Endodermal cell (in vitro differentiated cells): Measurements from ENCODE around the gene POLE2. TPM values are rescaled to one million over a fixed set of nuclear protein-coding genes. Genes with fewer than 3 reads are reported as not detected.
"Not testable (repeated sequence)": the region's sequence is repeated elsewhere in the genome, so short reads cannot be mapped to it uniquely, and the experiment has no call there.

Experiments used
- DNase-seq: peaks from one replicate; pipeline ENCODE4 v3.0.0-alpha.2; 2017
- H3K27ac ChIP-seq: 2 replicates; pipeline ENCODE4 v1.5.1; 2013; ENCODE audit warnings: mild to moderate bottlenecking, low read depth, low read length, moderate library complexity
- H3K27me3 ChIP-seq: 2 replicates; pipeline ENCODE4 v1.6.1; 2013; ENCODE audit warnings: mild to moderate bottlenecking, low read length, moderate library complexity; ENCODE audit not compliant: insufficient read depth, control insufficient read depth, poor library complexity, severe bottlenecking
- H3K36me3 ChIP-seq: 2 replicates; pipeline ENCODE4 v1.7.0; 2013; ENCODE audit warnings: mild to moderate bottlenecking, low read length, moderate library complexity; ENCODE audit not compliant: control insufficient read depth, insufficient read depth
- H3K4me1 ChIP-seq: one replicate; pipeline ENCODE4 v1.7.0; 2013; ENCODE audit warnings: low read length; ENCODE audit not compliant: control insufficient read depth, insufficient read depth
- H3K4me3 ChIP-seq: 2 replicates; pipeline ENCODE4 v1.5.1; 2013; ENCODE audit warnings: mild to moderate bottlenecking, low read length, moderate library complexity
- H3K9ac ChIP-seq: 2 replicates; pipeline ENCODE4 v1.6.1; 2013; ENCODE audit warnings: mild to moderate bottlenecking, low read length, moderate library complexity; ENCODE audit not compliant: poor library complexity, severe bottlenecking; ENCODE audit errors: extremely low read depth
- H3K9me3 ChIP-seq: 2 replicates; pipeline ENCODE4 v1.6.1; 2013; ENCODE audit warnings: mild to moderate bottlenecking, low read length, moderate library complexity; ENCODE audit not compliant: control insufficient read depth
- H3K27ac Mint-ChIP-seq: 2 replicates; pipeline ENCODE4 v1.8.0; 2020; ENCODE audit warnings: mixed read lengths
- H3K27me3 Mint-ChIP-seq: 2 replicates; pipeline ENCODE4 v1.8.0; 2021; ENCODE audit warnings: mild to moderate bottlenecking, mixed read lengths; ENCODE audit not compliant: insufficient read depth
- H3K36me3 Mint-ChIP-seq: 2 replicates; pipeline ENCODE4 v1.8.0; 2020; ENCODE audit warnings: low read depth, mixed read lengths
- H3K4me1 Mint-ChIP-seq: 2 replicates; pipeline ENCODE4 v1.8.0; 2020; ENCODE audit warnings: mixed read lengths
- H3K4me3 Mint-ChIP-seq: 2 replicates; pipeline ENCODE4 v1.8.0; 2020; ENCODE audit warnings: mild to moderate bottlenecking, moderate library complexity, mixed read lengths
- H3K9me3 Mint-ChIP-seq: 2 replicates; pipeline ENCODE4 v1.8.0; 2020; ENCODE audit warnings: mild to moderate bottlenecking, mixed read lengths
- CTCF ChIP-seq: fragments of 200-600 bp; sonication (generic); conservative IDR thresholded peaks from 2 replicates; pipeline ENCODE4 v1.5.0; 2021; ENCODE audit warnings: antibody characterized with exemption, mild to moderate bottlenecking
- WGBS, 2 experiments: methylation state at CpG; one replicate each; pipeline versions ENCODE4 v1.1.5 to v1.1.7; 2013; ENCODE audit warnings: missing lambda C conversion rate in 2 of 2, mixed read lengths in 1 of 2; ENCODE audit not compliant: insufficient coverage in 1 of 2, insufficient read length in 1 of 2; 5-methylcytosine and 5-hydroxymethylcytosine counted together
- total RNA-seq, 2 donors: library from RNA; stranded (reverse); fragmentation: NEBNext Ultra II Directional in 1 of 2; extraction: Animal tissue kit (Norgen Biotek cat#: 25700) in 1 of 2; gene quantifications; 2 replicates in 1 of 2; 3 replicates in 1 of 2; pipeline ENCODE4 v1.2.1, GENCODE V29; 2021

The POLE2 gene
- total RNA-seq, 2 donors from 2014 or later: 25.5 to 33.6 TPM

- TF ChIP-seq CTCF: no peak
Observed at GRCh38 chr14:49673586-49673985, 14.4 kb downstream of the POLE2 start.

GRCh38 chr14:49670475-49670874 lies 17.5 kb downstream of the POLE2 start:
- Mint-ChIP-seq H3K27me3 (no peaks in the 10 kb centered on the region), H3K27ac (no peak overlapping the region), H3K9me3 (no peaks in the 10 kb centered on the region), H3K4me3 (no peak overlapping the region), H3K4me1 (no peaks in the 10 kb centered on the region), H3K36me3 (peaks cover 56% of the 10 kb centered on the region)
- no peak overlapping the region for H3K4me3 ChIP-seq
- no peaks in the 10 kb centered on the region for H3K9me3 ChIP-seq
- no peak overlapping the region for H3K27ac ChIP-seq
- H3K4me1 ChIP-seq: no peaks in the 10 kb centered on the region
- DNase-seq: no peak
- no peak overlapping the region for H3K9ac ChIP-seq
- H3K36me3 ChIP-seq: peaks cover 37% of the 10 kb centered on the region
- no peaks in the 10 kb centered on the region for H3K27me3 ChIP-seq
- no peak for TF ChIP-seq CTCF

More at GRCh38 chr14:49673586-49673985, 14.4 kb downstream of the POLE2 start:
- H3K4me1 Mint-ChIP-seq: no peaks in the 10 kb centered on the region
- no peak for DNase-seq
- H3K4me3 Mint-ChIP-seq: no peak overlapping the region
- no peaks in the 10 kb centered on the region for H3K9me3 Mint-ChIP-seq
- Histone ChIP-seq H3K27ac (no peak overlapping the region), H3K4me3 (no peak overlapping the region), H3K27me3 (no peaks in the 10 kb centered on the region), H3K4me1 (no peaks in the 10 kb centered on the region), H3K9me3 (no peaks in the 10 kb centered on the region), H3K36me3 (peaks cover 41% of the 10 kb centered on the region), H3K9ac (no peak overlapping the region)
- WGBS, 2 experiments: 86% methylated on average over 1 of the region's 2 CpGs; no CpG with 5 or more reads in 1 of the 2 experiments
- H3K36me3 Mint-ChIP-seq: peaks cover 56% of the 10 kb centered on the region
- no peaks in the 10 kb centered on the region for H3K27me3 Mint-ChIP-seq
- no peak overlapping the region for H3K27ac Mint-ChIP-seq

- Mint-ChIP-seq H3K4me1 (no peaks in the 10 kb centered on the region), H3K4me3 (no peak overlapping the region), H3K27ac (no peak overlapping the region), H3K9me3 (no peaks in the 10 kb centered on the region), H3K36me3 (peaks cover 5% of the 10 kb centered on the region), H3K27me3 (no peaks in the 10 kb centered on the region)
- TF ChIP-seq CTCF: no peak
- Histone ChIP-seq H3K9me3 (no peaks in the 10 kb centered on the region), H3K9ac (no peak overlapping the region), H3K4me3 (no peak overlapping the region), H3K4me1 (no peaks in the 10 kb centered on the region), H3K36me3 (peaks cover 31% of the 10 kb centered on the region), H3K27ac (no peak overlapping the region), H3K27me3 (no peaks in the 10 kb centered on the region)
- DNase-seq: no peak
- 100% methylated on average over 1 of the region's 2 CpGs; no CpG with 5 or more reads in 1 of the 2 experiments for WGBS, 2 experiments
Observed at GRCh38 chr14:49659526-49660455, 28.2 kb downstream of the POLE2 start.

GRCh38 chr14:49657500-49657899 lies 30.5 kb downstream of the POLE2 start:
- H3K4me1 ChIP-seq, H3K27ac Mint-ChIP-seq, H3K9me3 Mint-ChIP-seq, H3K27me3 ChIP-seq, H3K27me3 Mint-ChIP-seq, H3K27ac ChIP-seq, H3K4me3 ChIP-seq, H3K4me1 Mint-ChIP-seq, H3K4me3 Mint-ChIP-seq, DNase-seq, H3K9me3 ChIP-seq, H3K9ac ChIP-seq: not testable (repeated sequence)
- H3K36me3 ChIP-seq: peaks cover 29% of the 10 kb centered on the region
- H3K36me3 Mint-ChIP-seq: peaks cover 13% of the 10 kb centered on the region
- WGBS, 2 experiments: 96 to 100% methylated on average over 2 to 5 of the region's 6 CpGs
